ENCODE results near the gene HOXB2. TPM values are rescaled to one million over a fixed set of nuclear protein-coding genes. Genes with fewer than 3 reads are reported as not detected.

Gene HOXB2
- total RNA-seq, 2 experiments from 2014 or later = not detected

- intact Hi-C loops (cut with micrococcal nuclease; ENCODE audit: unreplicated experiment) = loop anchor here (10.0 kb wide), 1 partner anchor 327 kb away; no protein-coding TSS in a partner anchor
- Histone ChIP-seq H3K4me2 (ENCODE audit: low read length) (no peak overlapping the region), H3K79me2 (ENCODE audit: insufficient read depth, low read depth, low read length) (no peaks in the 10 kb centered on the region), H3K27ac (ENCODE audit: low read depth, low read length, poor library complexity, severe bottlenecking) (no peak overlapping the region), H3K9me3 (ENCODE audit: low read length) (no peaks in the 10 kb centered on the region), H2AFZ (ENCODE audit: low read length) (no peak overlapping the region), H3K9me2 (ENCODE audit: insufficient read depth, low read length) (no peaks in the 10 kb centered on the region), H3K36me3 (ENCODE audit: insufficient read depth, low read length) (no peaks in the 10 kb centered on the region), H3K4me1 (ENCODE audit: insufficient read depth, low read length, poor library complexity, severe bottlenecking) (peaks cover 18% of the 10 kb centered on the region), H4K20me1 (ENCODE audit: insufficient read depth, low read length) (no peaks in the 10 kb centered on the region), H3K4me3 (ENCODE audit: low read depth, low read length, poor library complexity, severe bottlenecking) (no peak overlapping the region)
- ChIA-PET POLR2A (interaction anchor here (0.6 to 0.8 kb wide), 2 partner anchors 234 to 257 kb away, joined by 3 read pairs; no protein-coding TSS in a partner anchor), CTCF (ENCODE audit: unreplicated experiment) (no interaction called here)
- BruUV-seq (replicated peaks) = no TSS peak
- no peak for DNase-seq (ENCODE audit: low spot score)
- no peak for TF ChIP-seq CTCF (conservative IDR thresholded peaks at IDR 0.05; ENCODE audit: low read length)
- TF ChIP-seq EZH2phosphoT487 (IDR thresholded peaks at IDR 0.05; ENCODE audit: borderline replicate concordance, low read depth, low read length) = no peak
Measured at GRCh38 chr17:48591255-48592056, 46.5 kb upstream of the HOXB2 start.

GRCh38 chr17:48590607-48591161 is 45.8 kb upstream of the HOXB2 start:
- DNase-seq (ENCODE audit: low spot score) = no peak
- H3K4me2 ChIP-seq (ENCODE audit: low read length) = no peak overlapping the region
- no TSS peak for BruUV-seq (replicated peaks)
- no peaks in the 10 kb centered on the region for H4K20me1 ChIP-seq (ENCODE audit: insufficient read depth, low read length)
- no peak for TF ChIP-seq CTCF (conservative IDR thresholded peaks at IDR 0.05; ENCODE audit: low read length)
- TF ChIP-seq EZH2phosphoT487 (IDR thresholded peaks at IDR 0.05; ENCODE audit: borderline replicate concordance, low read depth, low read length) = no peak
- H3K9me2 ChIP-seq (ENCODE audit: insufficient read depth, low read length) = no peaks in the 10 kb centered on the region
- H3K4me1 ChIP-seq (ENCODE audit: insufficient read depth, low read length, poor library complexity, severe bottlenecking) = peaks cover 25% of the 10 kb centered on the region
- intact Hi-C loops (cut with micrococcal nuclease; ENCODE audit: unreplicated experiment) = loop anchor here (10.0 kb wide), 1 partner anchor 326 kb away; no protein-coding TSS in a partner anchor
- no peaks in the 10 kb centered on the region for H3K9me3 ChIP-seq (ENCODE audit: low read length)
- ChIA-PET CTCF (ENCODE audit: unreplicated experiment) (no interaction called here), POLR2A (interaction anchor here (0.6 kb wide), 1 partner anchor 233 kb away, joined by 3 read pairs; no protein-coding TSS in a partner anchor)
- no peak overlapping the region for H3K27ac ChIP-seq (ENCODE audit: low read depth, low read length, poor library complexity, severe bottlenecking)
- no peaks in the 10 kb centered on the region for H3K79me2 ChIP-seq (ENCODE audit: insufficient read depth, low read depth, low read length)
- no peak overlapping the region for H2AFZ ChIP-seq (ENCODE audit: low read length)
- no peak overlapping the region for H3K4me3 ChIP-seq (ENCODE audit: low read depth, low read length, poor library complexity, severe bottlenecking)
- H3K36me3 ChIP-seq (ENCODE audit: insufficient read depth, low read length) = no peaks in the 10 kb centered on the region
